T-helper 22 cell (primary cell): ENCODE measurements around the gene HOXA13.

Experiments used
- DNase-seq: peaks from one replicate; pipeline ENCODE4 v3.0.0-alpha.2; 2020; ENCODE audit warnings: low read depth

Gene HOXA13

DNA sequence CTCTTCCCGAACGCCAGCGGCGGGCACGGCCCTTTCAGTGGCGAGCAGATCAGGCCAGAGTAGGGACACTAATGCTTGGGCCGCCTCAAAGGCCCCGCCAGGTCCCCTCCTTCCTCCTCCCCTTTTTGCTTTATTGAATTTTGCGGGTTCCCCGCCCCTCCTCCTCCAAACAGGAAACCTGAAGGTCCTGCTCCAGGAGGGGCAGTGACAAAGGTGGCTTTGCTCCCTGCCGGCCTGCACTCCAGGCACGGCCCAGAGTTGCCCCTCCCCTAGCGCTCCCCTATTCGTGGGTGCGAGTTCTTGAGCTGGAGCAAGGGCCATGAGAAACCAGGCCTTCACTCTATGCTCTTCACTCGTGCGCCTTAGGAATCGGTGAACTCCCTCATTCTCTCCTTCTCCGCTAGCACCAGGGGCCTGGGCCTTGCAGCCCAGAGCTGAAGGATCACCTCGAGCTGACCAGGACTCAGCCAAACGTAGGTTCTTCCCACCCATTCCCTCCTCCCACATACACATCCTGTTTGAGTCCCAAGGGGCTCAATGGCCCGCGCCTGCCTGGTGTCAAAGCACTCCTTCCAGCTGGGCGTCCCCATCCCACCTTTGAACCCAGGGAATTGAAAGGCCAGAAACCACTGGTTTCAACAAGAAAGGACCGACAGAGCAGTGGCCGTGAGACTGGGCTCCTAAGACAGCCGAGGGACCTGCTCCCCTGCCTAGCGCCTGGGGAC, 51.7 kb downstream of the HOXA13 start:
- DNase-seq: no peak

DNA sequence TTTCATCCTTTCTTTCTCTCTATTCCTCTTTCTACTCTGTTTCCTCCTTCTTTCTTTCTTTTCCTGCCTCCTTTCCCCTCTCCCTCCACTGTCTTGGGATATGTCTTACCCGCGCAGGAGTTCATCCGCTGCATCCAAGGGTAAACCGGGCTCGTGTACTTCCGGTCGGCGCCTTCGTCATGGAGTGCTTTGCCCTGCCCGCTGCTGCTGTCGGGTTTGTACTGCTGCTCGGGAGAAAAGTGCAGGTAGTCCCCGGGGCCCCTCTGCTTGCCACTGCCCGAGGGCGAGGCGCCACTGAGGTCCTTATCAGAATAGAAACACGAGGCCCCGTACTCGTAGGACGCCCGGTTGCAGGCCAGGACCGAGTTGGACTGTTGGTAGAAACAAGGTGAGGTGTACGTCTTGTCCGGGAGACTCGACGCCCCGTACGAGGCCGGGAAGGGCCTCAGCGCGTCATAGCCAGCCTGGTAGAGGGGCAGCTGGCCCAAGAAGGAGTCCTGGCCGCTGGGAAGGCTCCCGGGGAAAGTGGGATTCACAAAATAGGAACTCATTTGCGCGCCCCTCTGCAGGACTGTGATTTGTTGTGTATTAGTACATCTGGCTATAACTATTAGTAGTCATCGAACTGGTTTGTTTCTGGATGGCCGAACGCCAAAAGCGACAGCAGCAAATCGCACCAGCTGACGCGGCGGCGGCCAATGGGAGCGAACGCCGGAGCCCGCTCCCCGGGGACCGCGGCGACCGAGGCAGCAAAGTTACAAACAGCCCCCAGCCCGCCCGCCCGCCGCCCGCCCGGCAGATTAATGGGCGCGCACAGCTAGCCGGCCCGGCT, 52.5 kb downstream of the HOXA13 start, which contains the start of gene HOXA6:
Gene HOXA6 (minus strand): TSS at position 576 of the 832 bp plus-strand sequence. CDS start 25 bp downstream, at position 551.
- no peak for DNase-seq

DNA sequence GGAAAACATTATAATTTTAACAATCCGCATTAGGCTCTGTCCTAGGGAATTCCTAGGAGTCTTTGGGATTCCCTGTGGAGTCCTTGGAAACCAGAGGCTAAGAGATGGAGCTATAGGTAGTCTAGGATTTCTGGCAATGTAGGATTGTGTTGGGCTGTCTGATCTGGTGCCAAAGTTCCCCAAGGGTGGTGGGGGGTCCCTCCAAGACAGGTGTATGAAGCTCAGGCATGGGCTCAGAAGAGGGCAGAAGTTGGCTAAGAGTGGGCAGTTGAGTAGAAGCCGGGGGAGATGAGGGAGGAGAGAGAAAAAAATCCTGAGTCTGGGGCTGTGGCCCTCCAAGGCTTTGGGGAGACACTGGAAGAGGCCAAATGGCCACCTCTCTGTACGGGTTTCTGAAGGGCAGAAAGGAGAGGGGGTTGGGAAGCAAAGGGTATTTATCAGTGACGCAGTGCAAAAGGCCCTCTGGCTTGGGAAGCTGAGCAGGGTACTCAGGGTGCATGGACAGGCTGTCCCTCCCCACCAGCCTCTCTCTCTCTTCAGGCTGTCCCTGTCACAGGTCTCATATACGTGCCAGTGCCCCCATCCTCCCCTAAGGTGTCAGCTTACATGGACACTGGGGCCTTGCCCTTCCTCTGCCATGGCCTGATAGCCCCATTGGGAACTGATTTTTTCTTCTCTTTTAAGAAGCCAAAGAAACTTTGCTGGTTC, 53.2 kb downstream of the HOXA13 start:
- DNase-seq: no peak

DNA sequence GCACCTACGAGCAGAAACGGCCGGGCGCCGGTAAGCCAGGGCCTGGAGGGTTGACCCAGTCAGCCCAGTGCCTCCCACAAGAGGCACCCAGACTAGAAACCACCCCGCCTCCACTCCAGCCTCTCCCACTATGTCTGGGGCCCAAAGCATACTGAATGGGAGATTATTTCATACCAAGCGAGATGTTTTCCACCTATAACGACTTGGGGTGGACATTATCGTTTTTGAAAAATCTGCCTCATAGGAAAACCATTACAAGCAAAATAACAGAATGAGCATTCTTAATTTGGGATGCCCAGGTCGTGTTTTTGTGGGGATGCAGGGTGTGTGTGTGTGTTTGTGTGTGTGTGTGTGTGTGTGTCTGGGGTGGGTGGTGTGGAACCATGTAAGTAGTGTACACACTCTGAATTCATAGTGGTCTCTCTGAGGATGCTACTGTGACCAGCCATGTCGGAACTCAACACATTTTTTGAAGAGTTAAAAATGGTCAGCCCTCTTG, 53.9 kb downstream of the HOXA13 start:
- no peak for DNase-seq

DNA sequence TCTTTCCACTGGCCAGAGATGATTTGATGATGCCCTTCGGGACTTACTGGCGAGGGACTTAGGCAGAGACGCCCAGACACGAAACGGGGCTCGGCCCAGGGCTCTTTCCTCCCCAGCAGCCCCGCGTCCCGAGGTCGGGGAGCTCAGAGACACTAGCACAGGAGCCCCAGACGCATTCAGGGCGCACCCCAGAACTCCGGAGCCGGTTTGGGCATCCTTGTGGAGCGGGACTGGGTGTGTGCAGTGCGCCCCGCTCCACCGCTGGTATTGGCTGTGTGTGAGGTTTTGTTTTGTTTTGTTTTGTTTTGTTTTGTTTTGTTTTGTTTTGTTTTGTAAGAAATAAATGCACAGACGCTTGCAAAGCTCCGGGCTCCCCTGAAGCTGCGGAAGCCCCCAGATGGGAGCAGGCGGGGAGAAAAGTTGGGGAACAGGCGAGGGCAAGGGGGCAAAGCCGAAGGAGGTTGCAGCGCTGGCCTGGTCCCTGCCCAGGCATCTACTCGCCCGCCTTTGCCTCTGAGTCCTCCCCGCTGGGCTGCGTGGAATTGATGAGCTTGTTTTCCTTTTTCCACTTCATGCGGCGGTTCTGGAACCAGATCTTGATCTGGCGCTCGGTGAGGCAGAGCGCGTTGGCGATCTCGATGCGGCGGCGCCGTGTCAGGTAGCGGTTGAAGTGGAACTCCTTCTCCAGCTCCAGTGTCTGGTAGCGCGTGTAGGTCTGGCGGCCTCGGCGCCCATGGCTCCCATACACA, 54.6 kb downstream of the HOXA13 start:
- DNase-seq: no peak

DNA sequence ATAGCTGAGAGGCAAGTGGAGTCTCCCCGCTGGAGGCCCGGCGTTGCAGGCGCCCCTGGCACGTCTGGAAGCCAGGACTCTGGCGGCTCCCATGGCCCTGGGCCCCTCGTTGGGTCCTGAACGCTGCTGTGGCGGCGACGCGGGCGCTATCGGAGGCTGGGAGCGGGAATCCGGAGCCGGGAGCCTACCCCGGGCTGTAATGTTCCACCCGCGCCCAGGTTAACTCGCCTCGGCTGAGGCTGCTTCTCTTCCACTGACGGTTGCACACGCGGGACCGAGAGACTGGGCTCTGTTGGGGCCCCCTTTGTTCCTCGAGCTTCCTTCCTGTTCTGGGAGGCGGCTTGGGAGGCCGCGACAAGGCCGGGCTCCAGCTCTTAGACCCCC, 55.1 kb downstream of the HOXA13 start:
- DNase-seq: no peak
